HEK293 (cell line): ENCODE data around the gene STARD5.

Experiments used
- CTCF ChIA-PET: fragments of 350-600 bp; formaldehyde crosslinking; extraction: SDS; loops from one replicate; lab custom pipeline; 2021; ENCODE audit warnings: antibody characterized with exemption; lab: Yijun Ruan, JAX
- POLR2A ChIA-PET: fragments of 300-600 bp; formaldehyde crosslinking; extraction: SDS; loops from one replicate; lab custom pipeline; 2020; ENCODE audit warnings: antibody characterized with exemption, inconsistent platforms; lab: Yijun Ruan, JAX
- H3K27ac ChIP-seq: fragments of 200-500 bp; sonication (Bioruptor generic); 2 replicates; pipeline ENCODE4 v1.5.1; 2014; ENCODE audit warnings: low read depth, low read length, control low read depth, inconsistent platforms; ENCODE audit errors: extremely low read depth
- H3K36me3 ChIP-seq, 2 experiments: fragments of 200-500 bp in 1 of 2; sonication (Bioruptor generic) in 1 of 2; 1 replicate in 1 of 2; 2 replicates in 1 of 2; pipeline ENCODE4 v1.5.1; 2014 to 2017; ENCODE audit warnings: inconsistent platforms in 2 of 2, low read length in 2 of 2; ENCODE audit not compliant: control insufficient read depth in 2 of 2, insufficient read depth in 1 of 2
- H3K4me1 ChIP-seq: fragments of 200-500 bp; sonication (Bioruptor generic); 2 replicates; pipeline ENCODE4 v1.5.1; 2014; ENCODE audit warnings: mild to moderate bottlenecking, low read length, inconsistent platforms; ENCODE audit not compliant: control insufficient read depth, insufficient read depth
- H3K4me3 ChIP-seq: 2 replicates; pipeline ENCODE4 v1.5.1; 2011; ENCODE audit warnings: low read depth, mild to moderate bottlenecking, control low read depth, low read length, moderate library complexity
- H3K9me3 ChIP-seq: fragments of 200-500 bp; sonication (Bioruptor generic); 2 replicates; pipeline ENCODE4 v1.5.1; 2014; ENCODE audit warnings: low read depth, low read length, inconsistent platforms; ENCODE audit not compliant: control insufficient read depth, insufficient read depth
- HOXD13 ChIP-seq: sonication (generic); formaldehyde crosslinking; IDR thresholded peaks from 2 replicates; pipeline ENCODE4 v1.8.0; 2022; ENCODE audit warnings: missing genetic modification reagents, borderline replicate concordance
- RBAK ChIP-seq: fragments of 450-650 bp; formaldehyde crosslinking; IDR thresholded peaks from 2 replicates; pipeline ENCODE4 v1.5.1; 2016; ENCODE audit warnings: missing biosample characterization, missing genetic modification characterization
- SALL2 ChIP-seq: fragments of 450-650 bp; formaldehyde crosslinking; IDR thresholded peaks from 2 replicates; pipeline ENCODE4 v1.5.0; 2017; ENCODE audit warnings: missing biosample characterization, mild to moderate bottlenecking, missing genetic modification characterization, borderline replicate concordance
- ZBTB7A ChIP-seq: fragments of 450-650 bp; formaldehyde crosslinking; IDR thresholded peaks from 2 replicates; pipeline ENCODE4 v1.5.1; 2016; ENCODE audit warnings: low read depth, missing biosample characterization, missing genetic modification characterization
- ZBTB8A ChIP-seq: fragments of 450-650 bp; formaldehyde crosslinking; IDR thresholded peaks from 2 replicates; pipeline ENCODE4 v1.5.1; 2016; ENCODE audit warnings: missing biosample characterization, missing genetic modification characterization
- ZFP41 ChIP-seq: fragments of 450-650 bp; formaldehyde crosslinking; IDR thresholded peaks from 2 replicates; pipeline ENCODE4 v1.5.1; 2016; ENCODE audit warnings: missing biosample characterization, missing genetic modification characterization, borderline replicate concordance
- ZNF214 ChIP-seq: fragments of 450-650 bp; formaldehyde crosslinking; IDR thresholded peaks from 2 replicates; pipeline ENCODE4 v1.5.1; 2017; ENCODE audit warnings: missing biosample characterization, mild to moderate bottlenecking, missing genetic modification characterization, borderline replicate concordance
- ZNF223 ChIP-seq: fragments of 450-650 bp; formaldehyde crosslinking; IDR thresholded peaks from 2 replicates; pipeline ENCODE4 v1.5.1; 2016; ENCODE audit warnings: missing biosample characterization, missing genetic modification characterization
- ZNF23 ChIP-seq: fragments of 450-650 bp; formaldehyde crosslinking; IDR thresholded peaks from 2 replicates; pipeline ENCODE4 v1.5.1; 2016; ENCODE audit warnings: missing biosample characterization, missing genetic modification characterization, borderline replicate concordance
- ZNF248 ChIP-seq: fragments of 450-650 bp; formaldehyde crosslinking; IDR thresholded peaks from 2 replicates; pipeline ENCODE4 v1.5.1; 2017; ENCODE audit warnings: missing biosample characterization, missing genetic modification characterization
- ZNF292 ChIP-seq: fragments of 450-650 bp; formaldehyde crosslinking; IDR thresholded peaks from 2 replicates; pipeline ENCODE4 v1.5.1; 2016; ENCODE audit warnings: low read depth, missing biosample characterization, missing genetic modification characterization, borderline replicate concordance
- ZNF341 ChIP-seq: fragments of 450-650 bp; formaldehyde crosslinking; IDR thresholded peaks from 2 replicates; pipeline ENCODE4; 2016; ENCODE audit warnings: low read depth, missing biosample characterization, missing genetic modification characterization
- ZNF350 ChIP-seq: fragments of 450-650 bp; formaldehyde crosslinking; IDR thresholded peaks from 2 replicates; pipeline ENCODE4 v1.5.0; 2017; ENCODE audit warnings: missing biosample characterization, mild to moderate bottlenecking, missing genetic modification characterization
- ZNF521 ChIP-seq: fragments of 450-650 bp; formaldehyde crosslinking; IDR thresholded peaks from 2 replicates; pipeline ENCODE4 v1.5.1; 2017; ENCODE audit warnings: missing biosample characterization, mild to moderate bottlenecking, missing genetic modification characterization
- ZNF585B ChIP-seq: fragments of 450-650 bp; formaldehyde crosslinking; IDR thresholded peaks from 2 replicates; pipeline ENCODE4 v1.5.1; 2016; ENCODE audit warnings: missing biosample characterization, missing genetic modification characterization
- ZNF624 ChIP-seq: fragments of 450-650 bp; formaldehyde crosslinking; IDR thresholded peaks from 2 replicates; pipeline ENCODE4 v1.5.1; 2017; ENCODE audit warnings: missing biosample characterization, missing genetic modification characterization
- ZNF747 ChIP-seq: fragments of 450-650 bp; formaldehyde crosslinking; IDR thresholded peaks from 2 replicates; pipeline ENCODE4 v1.5.1; 2016; ENCODE audit warnings: missing biosample characterization, missing genetic modification characterization
- ZSCAN30 ChIP-seq: fragments of 450-650 bp; IDR thresholded peaks from 2 replicates; pipeline ENCODE4 v1.5.1; 2018; ENCODE audit warnings: missing biosample characterization, mild to moderate bottlenecking, missing genetic modification characterization, moderate library complexity
- ZXDB ChIP-seq: fragments of 450-650 bp; formaldehyde crosslinking; IDR thresholded peaks from 2 replicates; pipeline ENCODE4 v1.5.1; 2016; ENCODE audit warnings: missing biosample characterization, missing genetic modification characterization
- TF ChIP-seq, protein P1 (sequence below): fragments of 450-650 bp; formaldehyde crosslinking; IDR thresholded peaks from 2 replicates; pipeline ENCODE4 v1.5.1; 2017; ENCODE audit warnings: missing biosample characterization, missing genetic modification characterization
- TF ChIP-seq, protein P2 (sequence below): fragments of 450-650 bp; formaldehyde crosslinking; IDR thresholded peaks from 2 replicates; pipeline ENCODE4 v1.5.1; 2016; ENCODE audit warnings: missing biosample characterization, missing genetic modification characterization
- TF ChIP-seq, protein P3 (sequence below): fragments of 450-650 bp; IDR thresholded peaks from 2 replicates; pipeline ENCODE4 v1.5.1; 2018; ENCODE audit warnings: missing biosample characterization, missing genetic modification characterization
- TF ChIP-seq, protein P4 (sequence below): fragments of 450-650 bp; formaldehyde crosslinking; IDR thresholded peaks from 2 replicates; pipeline ENCODE4 v1.5.1; 2016; ENCODE audit warnings: missing biosample characterization, missing genetic modification characterization, borderline replicate concordance
- TF ChIP-seq, protein P5 (sequence below): fragments of 450-650 bp; formaldehyde crosslinking; IDR thresholded peaks from 2 replicates; pipeline ENCODE4 v1.5.1; 2016; ENCODE audit warnings: missing biosample characterization, missing genetic modification characterization

Gene STARD5

DNA sequence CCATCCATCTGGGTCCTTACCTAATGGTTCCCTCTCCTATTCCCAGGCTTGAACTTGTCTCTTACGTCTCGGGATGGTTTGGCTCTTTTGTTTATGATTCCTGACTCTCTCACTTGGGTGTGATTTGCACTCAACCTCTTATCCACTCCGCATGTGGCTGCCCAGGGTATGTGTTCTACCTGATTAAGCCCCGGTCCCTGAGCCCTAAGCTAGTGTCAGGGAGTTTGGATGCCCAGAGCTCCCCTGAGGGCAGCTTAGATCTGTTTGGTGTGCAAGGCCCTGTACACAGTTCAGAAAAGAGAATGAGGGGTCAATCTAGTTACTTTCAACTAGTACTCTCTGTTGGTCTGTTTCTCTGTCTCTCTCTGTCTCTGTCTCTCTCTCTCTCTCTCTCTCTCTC is 15.9 kb upstream of the STARD5 start (continued):
- TF ChIP-seq SALL2 (tag by site-specific recombination) (no peak), ZBTB8A (tag by site-specific recombination) (no peak), ZXDB (tag by site-specific recombination) (no peak)

DNA sequence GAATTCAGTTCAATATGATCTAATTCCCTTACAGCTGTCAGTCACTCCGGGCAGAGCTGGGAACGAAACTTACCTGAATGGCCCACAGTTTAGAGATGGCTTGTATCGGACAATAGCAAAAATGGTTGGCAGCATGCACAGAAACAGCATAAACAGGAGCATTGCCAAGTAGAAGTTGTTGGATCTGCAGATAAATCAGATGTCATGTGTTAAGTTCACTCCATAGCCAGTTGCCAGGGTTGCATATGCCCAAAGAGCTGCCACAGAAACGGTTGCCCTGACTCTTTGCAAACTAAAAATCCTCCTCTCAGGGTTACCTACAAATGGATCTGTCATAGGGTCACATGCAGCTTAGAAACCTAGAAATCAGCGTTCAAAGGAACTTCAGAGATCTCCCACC is 15.4 kb upstream of the STARD5 start:
- POLR2A ChIA-PET: no interaction called here
- TF ChIP-seq ZNF214 (tag by site-specific recombination) (no peak), ZNF223 (tag by site-specific recombination) (no peak), ZFP41 (tag by site-specific recombination) (no peak), ZNF747 (no peak), RBAK (no peak), ZSCAN30 (no peak)
- TF ChIP-seq, protein P1, sequence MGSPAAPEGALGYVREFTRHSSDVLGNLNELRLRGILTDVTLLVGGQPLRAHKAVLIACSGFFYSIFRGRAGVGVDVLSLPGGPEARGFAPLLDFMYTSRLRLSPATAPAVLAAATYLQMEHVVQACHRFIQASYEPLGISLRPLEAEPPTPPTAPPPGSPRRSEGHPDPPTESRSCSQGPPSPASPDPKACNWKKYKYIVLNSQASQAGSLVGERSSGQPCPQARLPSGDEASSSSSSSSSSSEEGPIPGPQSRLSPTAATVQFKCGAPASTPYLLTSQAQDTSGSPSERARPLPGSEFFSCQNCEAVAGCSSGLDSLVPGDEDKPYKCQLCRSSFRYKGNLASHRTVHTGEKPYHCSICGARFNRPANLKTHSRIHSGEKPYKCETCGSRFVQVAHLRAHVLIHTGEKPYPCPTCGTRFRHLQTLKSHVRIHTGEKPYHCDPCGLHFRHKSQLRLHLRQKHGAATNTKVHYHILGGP (tag by site-specific recombination): no peak
- TF ChIP-seq, protein P2, sequence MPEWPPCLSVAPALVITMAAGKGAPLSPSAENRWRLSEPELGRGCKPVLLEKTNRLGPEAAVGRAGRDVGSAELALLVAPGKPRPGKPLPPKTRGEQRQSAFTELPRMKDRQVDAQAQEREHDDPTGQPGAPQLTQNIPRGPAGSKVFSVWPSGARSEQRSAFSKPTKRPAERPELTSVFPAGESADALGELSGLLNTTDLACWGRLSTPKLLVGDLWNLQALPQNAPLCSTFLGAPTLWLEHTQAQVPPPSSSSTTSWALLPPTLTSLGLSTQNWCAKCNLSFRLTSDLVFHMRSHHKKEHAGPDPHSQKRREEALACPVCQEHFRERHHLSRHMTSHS (tag by site-specific recombination): no peak

DNA sequence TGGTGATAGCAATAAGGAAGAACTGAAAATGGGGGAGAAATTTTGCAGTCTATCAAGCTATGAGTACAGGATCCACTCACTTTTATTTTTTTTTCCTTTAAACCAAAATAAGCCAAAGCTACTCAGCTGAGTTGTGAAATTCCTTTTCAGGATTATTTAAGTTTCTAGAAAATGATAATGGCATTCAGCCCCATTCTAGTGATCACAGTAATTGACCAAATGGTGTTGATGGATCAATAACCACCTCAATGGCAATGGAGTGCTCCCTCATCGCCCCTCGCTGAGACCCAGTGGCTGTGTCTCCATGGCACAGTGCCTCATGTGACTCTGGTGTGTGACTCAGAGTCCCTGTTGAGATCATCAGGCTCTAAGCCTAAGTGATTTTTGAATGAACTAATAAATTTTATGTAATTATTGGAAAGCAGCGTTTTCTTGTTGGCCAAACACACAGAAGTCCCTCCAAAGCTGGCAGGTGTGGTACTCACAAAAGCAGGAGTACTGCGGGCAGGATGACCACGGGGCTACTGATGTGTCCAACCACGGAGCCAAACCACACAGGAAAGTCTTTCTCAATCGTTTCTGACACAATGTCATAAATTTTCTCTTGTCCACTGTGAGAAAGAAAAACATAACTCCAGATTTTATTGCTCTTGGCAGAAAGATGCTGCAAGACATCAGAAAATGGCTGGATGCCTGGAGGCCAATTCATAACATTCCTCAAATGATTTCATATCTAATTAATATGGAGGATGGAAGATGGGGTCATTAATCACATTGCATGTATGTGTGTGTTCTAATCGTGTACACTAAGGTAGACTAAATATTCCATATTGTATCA is 14.4 kb upstream of the STARD5 start:
- Histone ChIP-seq H3K4me1 (peaks cover 5% of the 10 kb centered on the region; the same call in 1 of the 2 replicates), H3K36me3 (no peaks in the 10 kb centered on the region), H3K9me3 (no peaks in the 10 kb centered on the region), H3K27ac (no peak overlapping the region; the same call in 1 of the 2 replicates), H3K4me3 (no peak overlapping the region)
- CTCF ChIA-PET: interaction anchor here (1.9 to 3.1 kb wide), 4 partner anchors 12 to 72 kb away, joined by 4 to 17 read pairs (median 8); no protein-coding TSS in a partner anchor
- POLR2A ChIA-PET: no interaction called here
- TF ChIP-seq ZNF341 (tag by site-specific recombination) (no peak), ZNF23 (tag by site-specific recombination) (no peak), ZNF248 (tag by site-specific recombination) (no peak), ZNF350 (tag by site-specific recombination) (no peak), ZBTB7A (tag by site-specific recombination) (no peak), HOXD13 (CRISPR knock-in tag) (0 out of 2 replicates have a peak, but pooled peaks have one; percentile 53), ZNF292 (tag by site-specific recombination) (no peak), ZNF624 (tag by site-specific recombination) (no peak), ZNF585B (tag by site-specific recombination) (no peak), ZNF521 (tag by site-specific recombination) (no peak)
- TF ChIP-seq, protein P3, sequence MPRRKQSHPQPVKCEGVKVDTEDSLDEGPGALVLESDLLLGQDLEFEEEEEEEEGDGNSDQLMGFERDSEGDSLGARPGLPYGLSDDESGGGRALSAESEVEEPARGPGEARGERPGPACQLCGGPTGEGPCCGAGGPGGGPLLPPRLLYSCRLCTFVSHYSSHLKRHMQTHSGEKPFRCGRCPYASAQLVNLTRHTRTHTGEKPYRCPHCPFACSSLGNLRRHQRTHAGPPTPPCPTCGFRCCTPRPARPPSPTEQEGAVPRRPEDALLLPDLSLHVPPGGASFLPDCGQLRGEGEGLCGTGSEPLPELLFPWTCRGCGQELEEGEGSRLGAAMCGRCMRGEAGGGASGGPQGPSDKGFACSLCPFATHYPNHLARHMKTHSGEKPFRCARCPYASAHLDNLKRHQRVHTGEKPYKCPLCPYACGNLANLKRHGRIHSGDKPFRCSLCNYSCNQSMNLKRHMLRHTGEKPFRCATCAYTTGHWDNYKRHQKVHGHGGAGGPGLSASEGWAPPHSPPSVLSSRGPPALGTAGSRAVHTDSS (tag by site-specific recombination): no peak
- TF ChIP-seq, protein P4, sequence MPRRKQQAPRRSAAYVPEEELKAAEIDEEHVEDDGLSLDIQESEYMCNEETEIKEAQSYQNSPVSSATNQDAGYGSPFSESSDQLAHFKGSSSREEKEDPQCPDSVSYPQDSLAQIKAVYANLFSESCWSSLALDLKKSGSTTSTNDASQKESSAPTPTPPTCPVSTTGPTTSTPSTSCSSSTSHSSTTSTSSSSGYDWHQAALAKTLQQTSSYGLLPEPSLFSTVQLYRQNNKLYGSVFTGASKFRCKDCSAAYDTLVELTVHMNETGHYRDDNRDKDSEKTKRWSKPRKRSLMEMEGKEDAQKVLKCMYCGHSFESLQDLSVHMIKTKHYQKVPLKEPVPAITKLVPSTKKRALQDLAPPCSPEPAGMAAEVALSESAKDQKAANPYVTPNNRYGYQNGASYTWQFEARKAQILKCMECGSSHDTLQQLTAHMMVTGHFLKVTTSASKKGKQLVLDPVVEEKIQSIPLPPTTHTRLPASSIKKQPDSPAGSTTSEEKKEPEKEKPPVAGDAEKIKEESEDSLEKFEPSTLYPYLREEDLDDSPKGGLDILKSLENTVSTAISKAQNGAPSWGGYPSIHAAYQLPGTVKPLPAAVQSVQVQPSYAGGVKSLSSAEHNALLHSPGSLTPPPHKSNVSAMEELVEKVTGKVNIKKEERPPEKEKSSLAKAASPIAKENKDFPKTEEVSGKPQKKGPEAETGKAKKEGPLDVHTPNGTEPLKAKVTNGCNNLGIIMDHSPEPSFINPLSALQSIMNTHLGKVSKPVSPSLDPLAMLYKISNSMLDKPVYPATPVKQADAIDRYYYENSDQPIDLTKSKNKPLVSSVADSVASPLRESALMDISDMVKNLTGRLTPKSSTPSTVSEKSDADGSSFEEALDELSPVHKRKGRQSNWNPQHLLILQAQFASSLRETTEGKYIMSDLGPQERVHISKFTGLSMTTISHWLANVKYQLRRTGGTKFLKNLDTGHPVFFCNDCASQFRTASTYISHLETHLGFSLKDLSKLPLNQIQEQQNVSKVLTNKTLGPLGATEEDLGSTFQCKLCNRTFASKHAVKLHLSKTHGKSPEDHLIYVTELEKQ (tag by site-specific recombination): no peak
- TF ChIP-seq, protein P5, sequence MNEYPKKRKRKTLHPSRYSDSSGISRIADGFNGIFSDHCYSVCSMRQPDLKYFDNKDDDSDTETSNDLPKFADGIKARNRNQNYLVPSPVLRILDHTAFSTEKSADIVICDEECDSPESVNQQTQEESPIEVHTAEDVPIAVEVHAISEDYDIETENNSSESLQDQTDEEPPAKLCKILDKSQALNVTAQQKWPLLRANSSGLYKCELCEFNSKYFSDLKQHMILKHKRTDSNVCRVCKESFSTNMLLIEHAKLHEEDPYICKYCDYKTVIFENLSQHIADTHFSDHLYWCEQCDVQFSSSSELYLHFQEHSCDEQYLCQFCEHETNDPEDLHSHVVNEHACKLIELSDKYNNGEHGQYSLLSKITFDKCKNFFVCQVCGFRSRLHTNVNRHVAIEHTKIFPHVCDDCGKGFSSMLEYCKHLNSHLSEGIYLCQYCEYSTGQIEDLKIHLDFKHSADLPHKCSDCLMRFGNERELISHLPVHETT (tag by site-specific recombination): peak; percentile 38; the same call in 1 of the 2 replicates

More for the DNA sequence above, 15.4 kb upstream of the STARD5 start:
- Histone ChIP-seq H3K9me3 (no peaks in the 10 kb centered on the region), H3K27ac (no peak overlapping the region), H3K4me3 (no peak overlapping the region), H3K36me3 (no peaks in the 10 kb centered on the region), H3K4me1 (peaks cover 5% of the 10 kb centered on the region; the same call in 1 of the 2 replicates)
- CTCF ChIA-PET: interaction anchor here (0.6 to 3.1 kb wide), 4 partner anchors 60 to 73 kb away, joined by 3 to 17 read pairs (median 6); no protein-coding TSS in a partner anchor
